K562 (cell line): Measurements from ENCODE around the gene CHD5. TPM values are rescaled to one million over a fixed set of nuclear protein-coding genes. Genes with fewer than 3 reads are reported as not detected.

Experiments
- ARID4B ChIP-seq: sonication (generic); formaldehyde crosslinking; IDR thresholded peaks from 2 replicates; pipeline ENCODE4 v1.8.0; 2022; ENCODE audit warnings: mild to moderate bottlenecking, missing genetic modification reagents
- ETV5 ChIP-seq: sonication (generic); formaldehyde crosslinking; IDR thresholded peaks from 2 replicates; pipeline ENCODE4 v1.4.0; 2020; ENCODE audit warnings: low read depth, mild to moderate bottlenecking, missing genetic modification reagents
- GATA2 ChIP-seq: sonication (generic); formaldehyde crosslinking; IDR thresholded peaks from 2 replicates; pipeline ENCODE4 v1.4.0; 2020; ENCODE audit warnings: mild to moderate bottlenecking, missing genetic modification reagents
- LCOR ChIP-seq: sonication (generic); formaldehyde crosslinking; IDR thresholded peaks from 2 replicates; pipeline ENCODE4 v1.8.0; 2022; ENCODE audit warnings: mild to moderate bottlenecking, missing genetic modification reagents
- MEF2D ChIP-seq: conservative IDR thresholded peaks from 2 replicates; pipeline ENCODE4 v1.6.1; 2016; ENCODE audit warnings: low read depth, missing genetic modification characterization, missing compliant biosample characterization
- NEUROD1 ChIP-seq: fragments of 150-350 bp; IDR thresholded peaks from 2 replicates; pipeline ENCODE4 v1.6.1; 2014; ENCODE audit warnings: borderline replicate concordance, low read length, low read depth; ENCODE audit not compliant: partially characterized antibody
- NFRKB ChIP-seq: fragments of 450-650 bp; IDR thresholded peaks from 2 replicates; pipeline ENCODE4 v1.6.1; 2016; ENCODE audit warnings: low read depth
- PRMT5 ChIP-seq: sonication (generic); formaldehyde crosslinking; IDR thresholded peaks from 2 replicates; pipeline ENCODE4 v1.5.0; 2020; ENCODE audit warnings: missing genetic modification reagents
- RNF219 ChIP-seq: fragments of 250-450 bp; sonication (Bioruptor Pico); IDR thresholded peaks from 2 replicates; pipeline ENCODE4 v1.5.0; 2022; ENCODE audit warnings: mild to moderate bottlenecking
- SIN3A ChIP-seq, 2 experiments: fragments of 150-350 bp in 1 of 2; IDR thresholded peaks; 2 replicates each; pipeline ENCODE4 v1.6.1; 2011 to 2016; ENCODE audit warnings: borderline replicate concordance in 2 of 2, low read depth in 2 of 2, low read length in 2 of 2, mild to moderate bottlenecking in 2 of 2, moderate library complexity in 2 of 2; ENCODE audit not compliant: control insufficient read depth in 1 of 2
- TSHZ1 ChIP-seq: fragments of 250-450 bp; sonication (Bioruptor Pico); IDR thresholded peaks from 2 replicates; pipeline ENCODE4 v1.4.0; 2020; ENCODE audit warnings: mild to moderate bottlenecking, moderate library complexity
- VEZF1 ChIP-seq: fragments of 200-800 bp; sonication (Bioruptor generic); IDR thresholded peaks from 2 replicates; pipeline ENCODE4 v1.6.1; 2017; ENCODE audit warnings: missing genetic modification characterization, missing compliant biosample characterization
- YBX1 ChIP-seq: fragments of 450-650 bp; IDR thresholded peaks from 2 replicates; pipeline ENCODE4 v1.7.1; 2016; ENCODE audit warnings: mild to moderate bottlenecking
- ZNF12 ChIP-seq: sonication (generic); formaldehyde crosslinking; IDR thresholded peaks from 2 replicates; pipeline ENCODE4 v1.4.0; 2020; ENCODE audit warnings: mild to moderate bottlenecking, missing genetic modification reagents
- ZNF584 ChIP-seq: fragments of 200-800 bp; sonication (Bioruptor generic); IDR thresholded peaks from 2 replicates; pipeline ENCODE4 v1.6.1; 2016; ENCODE audit warnings: low read depth, mild to moderate bottlenecking, missing genetic modification characterization, missing compliant biosample characterization
- polyA plus RNA-seq, 8 experiments: library from polyadenylated mRNA; depleted of rRNA in 4 of 8; stranded (reverse) in 5 of 8; unstranded in 3 of 8; fragments of >200 nt; fragmentation: Nextera tagmentation in 2 of 8; fragmentation: Illumina TruSeq in 1 of 8; extraction: Ambion mirVana in 2 of 8; extraction: Trizol in 1 of 8; gene quantifications; 2 replicates each; pipeline versions ENCODE4 v1.2.1 to v1.2.3, GENCODE V29; 2011 to 2014; ENCODE audit warnings: inconsistent platforms in 1 of 8, missing spikeins in 1 of 8
- total RNA-seq, 7 experiments: library from RNA; depleted of rRNA in 6 of 7; stranded (reverse); fragments of >200 nt in 6 of 7; fragmentation: Illumina TruSeq in 2 of 7; extraction: Trizol in 2 of 7; gene quantifications; 2 replicates each; pipeline versions ENCODE4 v1.2.1 to v1.2.3, GENCODE V29; 2011 to 2021; ENCODE audit warnings: low replicate concordance in 1 of 7

Gene CHD5
- total and polyA plus RNA-seq, 9 of the 15 experiments (the other 6 are each of a cell fraction or from before 2014, with no cell fraction given) = 0.03 to 0.52 (median 0.11) TPM; not detected in 2

- TF ChIP-seq YBX1 = no peak
- no peak for TF ChIP-seq NFRKB
- TF ChIP-seq ETV5 (CRISPR knock-in tag) = peak; percentile 65; the same call in 1 of the 2 replicates
- no peak for TF ChIP-seq TSHZ1
- peak; percentile 88 for TF ChIP-seq PRMT5 (CRISPR knock-in tag)
- TF ChIP-seq ARID4B (CRISPR knock-in tag) = peak; percentile 18; the same call in 1 of the 2 replicates
- 0 out of 2 replicates have a peak, but pooled peaks have one; percentile 63 for TF ChIP-seq ZNF12 (CRISPR knock-in tag)
- TF ChIP-seq MEF2D (tag) = peak; percentile 17; the same call in 1 of the 2 replicates
- TF ChIP-seq LCOR (CRISPR knock-in tag) = peak; percentile 21; the same call in 1 of the 2 replicates
- peak; percentile 38; the same call in 1 of the 2 replicates for TF ChIP-seq VEZF1 (CRISPR knock-in tag)
- no peak for TF ChIP-seq RNF219 (CRISPR knock-in tag)
- peak; percentile 41 to 78; a peak in 2 of 4 replicates for TF ChIP-seq SIN3A (IDR thresholded peaks at IDR 0.05; ENCODE audit: borderline replicate concordance in 2 of 2, control insufficient read depth in 1 of 2, low read depth in 2 of 2, low read length in 2 of 2)
- no peak for TF ChIP-seq NEUROD1
- 0 out of 2 replicates have a peak, but pooled peaks have one; percentile 18 for TF ChIP-seq GATA2 (CRISPR knock-in tag)
- TF ChIP-seq ZNF584 (CRISPR knock-in tag) = 0 out of 2 replicates have a peak, but pooled peaks have one; percentile 63
Observed at GRCh38 chr1:6052543-6053205, 127.4 kb downstream of the CHD5 start (continued).
